Muscle layer of colon (tissue), 2 donors: ENCODE data around the gene AMZ2.
"Not testable (repeated sequence)": the region's sequence is repeated elsewhere in the genome, so short reads cannot be mapped to it uniquely, and the experiment has no call there.

ENCODE experiments used
- H3K27ac ChIP-seq: one replicate; pipeline ENCODE4 v1.7.0; 2013; ENCODE audit warnings: low read depth, mild to moderate bottlenecking, low read length, moderate library complexity
- H3K27me3 ChIP-seq, 2 donors: one replicate each; pipeline ENCODE4 v1.7.0; 2013; ENCODE audit warnings: low read length in 2 of 2, mild to moderate bottlenecking in 2 of 2; ENCODE audit not compliant: insufficient read depth in 2 of 2, control insufficient read depth in 1 of 2
- H3K36me3 ChIP-seq: one replicate; pipeline ENCODE4 v1.7.0; 2013; ENCODE audit warnings: mild to moderate bottlenecking, low read length; ENCODE audit not compliant: insufficient read depth
- H3K4me1 ChIP-seq: one replicate; pipeline ENCODE4 v1.7.0; 2013; ENCODE audit warnings: mild to moderate bottlenecking, low read length; ENCODE audit not compliant: insufficient read depth
- H3K4me3 ChIP-seq, 2 donors: one replicate each; pipeline ENCODE4 v1.7.0; 2013; ENCODE audit warnings: low read length in 2 of 2, low read depth in 1 of 2, mild to moderate bottlenecking in 1 of 2, moderate library complexity in 1 of 2
- H3K9ac ChIP-seq: one replicate; pipeline ENCODE4 v1.7.0; 2013; ENCODE audit warnings: low read length
- H3K9me3 ChIP-seq: one replicate; pipeline ENCODE4 v1.7.0; 2013; ENCODE audit warnings: mild to moderate bottlenecking, low read length
- donor health status: abdominal sarcoma.
- donor health status: Adenocarcinoma of cecum.

The AMZ2 gene

DNA sequence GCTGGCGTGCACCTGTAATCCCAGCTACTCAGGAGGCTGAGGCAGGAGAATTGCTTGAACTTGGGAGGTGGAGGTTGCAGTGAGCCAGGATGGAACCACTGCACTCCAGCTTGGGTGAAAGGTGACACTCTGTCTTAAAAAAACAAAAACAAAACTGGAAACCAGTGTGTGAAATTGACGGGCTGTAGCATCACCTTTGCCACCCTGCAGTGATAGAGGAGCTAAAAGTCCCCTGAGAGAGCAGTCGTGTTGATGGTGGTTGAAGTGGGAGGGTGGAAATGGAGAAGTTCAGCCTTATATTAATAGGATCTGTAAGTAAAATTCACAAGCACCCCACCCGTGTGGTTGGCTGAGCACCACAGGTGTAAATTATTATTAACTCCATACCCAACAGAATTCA lies 22.8 kb upstream of the AMZ2 start:
- not testable (repeated sequence) for H3K27me3 ChIP-seq, H3K4me1 ChIP-seq, H3K36me3 ChIP-seq, H3K4me3 ChIP-seq, H3K9me3 ChIP-seq, H3K9ac ChIP-seq, H3K27ac ChIP-seq

DNA sequence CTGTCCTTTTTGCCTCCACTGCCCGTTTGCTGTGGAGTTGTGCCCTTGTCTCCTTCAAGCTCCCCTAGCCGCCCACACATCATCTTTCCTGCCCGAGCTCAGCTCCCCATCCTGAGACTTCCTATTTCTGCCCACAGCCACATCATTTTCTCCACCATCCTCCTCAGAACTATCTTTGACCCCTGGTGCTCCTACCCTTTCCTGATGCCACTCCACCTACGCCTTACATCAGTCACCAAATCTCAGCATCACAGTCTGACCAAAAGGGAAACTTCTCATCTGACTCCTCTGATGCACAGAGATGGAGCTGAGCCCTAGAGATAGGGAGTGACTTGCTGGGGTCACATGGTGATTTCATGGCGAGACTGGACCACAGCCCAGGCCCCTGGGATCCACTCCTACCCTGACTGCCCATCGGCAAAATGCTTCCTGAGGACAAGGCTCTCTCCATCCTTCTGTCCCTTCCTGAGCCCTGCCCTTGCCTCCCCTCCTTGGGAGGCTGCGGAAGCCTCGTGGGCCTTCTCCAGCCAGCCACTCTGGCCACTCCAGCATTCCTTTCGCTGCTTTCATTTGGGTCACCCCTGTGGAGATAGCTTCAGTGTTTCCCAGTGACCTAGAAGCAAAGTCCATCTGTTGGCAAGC lies 19.7 kb upstream of the AMZ2 start:
- not testable (repeated sequence) for H3K27me3 ChIP-seq, H3K9me3 ChIP-seq, H3K4me1 ChIP-seq, H3K27ac ChIP-seq, H3K9ac ChIP-seq, H3K36me3 ChIP-seq, H3K4me3 ChIP-seq

DNA sequence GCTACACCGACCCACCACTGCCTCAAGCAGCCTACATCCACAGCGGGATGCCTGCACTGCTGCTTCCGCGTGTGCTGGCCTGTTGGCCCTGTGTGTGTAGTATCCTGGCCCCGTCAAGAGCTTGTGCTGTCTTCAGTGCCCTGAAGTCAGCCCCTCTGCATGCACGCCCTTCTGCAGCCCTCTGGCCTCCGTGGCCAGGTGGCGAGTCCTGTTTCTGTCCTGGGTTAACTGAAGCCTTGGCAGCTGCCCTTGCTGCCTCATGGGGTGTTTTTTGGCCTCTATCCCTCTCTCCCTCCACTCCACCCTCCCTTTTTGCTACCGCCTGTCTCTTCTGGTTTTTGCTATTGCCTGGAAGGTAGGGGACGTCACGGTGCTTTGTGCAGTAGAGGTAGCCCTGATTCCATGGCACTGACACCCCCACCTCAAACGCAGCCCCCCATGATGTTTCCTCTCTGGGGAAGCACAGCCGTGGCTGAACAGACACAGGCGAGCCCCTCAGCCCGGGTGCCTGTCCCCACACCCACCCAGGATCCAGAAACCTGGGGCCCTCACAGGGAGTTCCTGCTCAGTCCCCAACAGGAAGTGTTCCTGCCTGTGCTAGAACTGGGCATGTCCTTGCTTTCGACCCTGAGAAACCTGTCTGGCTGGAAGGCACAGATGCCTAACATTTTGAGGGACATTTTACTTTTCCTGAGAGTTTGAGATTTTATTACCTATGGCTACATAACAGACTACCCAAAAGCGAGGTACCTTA lies 18.8 kb upstream of the AMZ2 start:
- Histone ChIP-seq H3K4me3 (no peak overlapping the region), H3K36me3 (no peaks in the 10 kb centered on the region), H3K9ac (no peak overlapping the region), H3K9me3 (no peaks in the 10 kb centered on the region), H3K4me1 (no peaks in the 10 kb centered on the region), H3K27me3 (no peaks in the 10 kb centered on the region), H3K27ac (no peak overlapping the region)

DNA sequence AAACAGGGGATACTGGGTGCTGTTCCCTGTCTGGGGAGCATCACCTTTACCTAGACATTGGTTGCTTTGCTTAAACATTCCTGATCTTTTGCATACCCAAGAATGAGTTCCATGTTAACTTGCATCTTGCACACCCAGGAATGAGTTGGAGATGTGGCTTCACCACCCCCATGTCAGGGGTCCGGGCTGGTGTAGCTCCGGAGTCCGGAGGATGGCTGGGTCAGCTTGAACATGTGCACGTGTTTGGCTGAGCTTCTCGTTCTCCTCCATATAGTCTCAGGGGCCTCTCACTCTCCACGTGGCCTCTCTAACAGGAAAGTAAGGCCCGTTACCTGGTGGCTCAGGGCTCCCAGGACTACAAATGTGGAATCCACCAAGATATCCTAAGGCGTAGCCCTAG lies 18.2 kb upstream of the AMZ2 start:
- no peak overlapping the region for H3K27ac ChIP-seq
- H3K9me3 ChIP-seq = no peaks in the 10 kb centered on the region
- no peak overlapping the region for H3K9ac ChIP-seq
- H3K4me3 ChIP-seq = no peak overlapping the region
- no peaks in the 10 kb centered on the region for H3K27me3 ChIP-seq
- no peaks in the 10 kb centered on the region for H3K36me3 ChIP-seq
- no peaks in the 10 kb centered on the region for H3K4me1 ChIP-seq

DNA sequence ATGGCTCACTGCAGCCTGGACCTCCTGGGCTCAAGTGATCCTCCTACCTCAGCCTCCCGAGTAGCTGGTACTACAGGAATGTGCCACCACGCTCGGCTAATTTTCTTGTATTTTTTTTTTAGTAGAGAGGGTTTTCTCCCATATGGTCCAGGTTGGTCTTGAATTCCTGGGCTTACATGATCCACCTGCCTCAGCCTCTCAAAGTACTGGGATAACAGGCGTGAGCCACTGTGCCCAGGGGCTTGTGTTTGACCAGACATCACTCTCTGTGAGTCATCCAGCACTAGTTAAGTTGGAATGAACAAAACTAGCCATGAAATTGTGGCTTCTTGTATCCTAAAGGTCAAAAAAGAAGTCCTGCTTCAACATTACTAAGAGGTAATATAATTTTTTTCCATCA lies 16.7 kb upstream of the AMZ2 start:
- H3K9ac ChIP-seq, H3K4me1 ChIP-seq, H3K4me3 ChIP-seq, H3K27me3 ChIP-seq, H3K9me3 ChIP-seq, H3K27ac ChIP-seq, H3K36me3 ChIP-seq: not testable (repeated sequence)

DNA sequence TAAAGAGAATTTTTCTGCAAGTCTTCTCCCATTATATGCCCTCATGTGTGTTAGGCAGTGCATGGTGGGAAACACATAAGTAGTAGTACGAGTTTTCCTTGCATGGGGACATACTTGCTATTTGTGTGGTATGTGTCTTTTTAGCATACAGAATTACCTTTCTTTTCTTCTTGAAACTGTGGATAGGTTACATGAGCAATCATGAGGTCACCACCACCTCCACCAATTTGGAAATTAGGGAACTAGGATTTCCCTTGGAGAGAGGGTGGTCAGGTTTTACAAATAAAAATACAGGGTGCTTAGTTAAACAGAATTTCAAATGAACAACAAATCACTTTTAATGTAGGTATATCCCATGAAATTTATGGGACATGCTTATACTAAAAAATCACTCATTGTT lies 16.3 kb upstream of the AMZ2 start:
- Histone ChIP-seq H3K27me3 (no peaks in the 10 kb centered on the region), H3K36me3 (no peaks in the 10 kb centered on the region), H3K27ac (no peak overlapping the region), H3K9me3 (no peaks in the 10 kb centered on the region), H3K4me3 (no peak overlapping the region), H3K4me1 (no peaks in the 10 kb centered on the region), H3K9ac (no peak overlapping the region)

DNA sequence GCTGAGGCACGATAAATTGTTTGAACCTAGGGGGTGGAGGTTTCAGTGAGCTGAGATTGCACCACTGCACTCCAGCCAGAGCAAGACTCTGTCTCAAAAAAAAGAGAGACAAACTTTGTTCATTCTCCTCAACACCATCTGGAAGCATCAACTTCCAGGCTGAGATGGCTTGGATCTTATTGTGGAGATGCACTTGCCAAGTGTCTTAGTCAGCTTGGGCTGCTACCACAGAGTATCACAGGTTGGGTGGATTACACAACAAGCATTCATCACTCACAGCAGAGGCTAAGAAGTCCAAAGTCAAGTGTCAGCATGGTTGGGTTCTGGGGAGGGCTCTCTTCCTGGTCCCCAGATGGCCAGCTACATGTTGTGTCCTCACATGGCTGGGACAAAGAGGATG lies 15.1 kb upstream of the AMZ2 start:
- H3K27me3 ChIP-seq, H3K4me1 ChIP-seq, H3K27ac ChIP-seq, H3K9me3 ChIP-seq, H3K36me3 ChIP-seq, H3K4me3 ChIP-seq, H3K9ac ChIP-seq: not testable (repeated sequence)

DNA sequence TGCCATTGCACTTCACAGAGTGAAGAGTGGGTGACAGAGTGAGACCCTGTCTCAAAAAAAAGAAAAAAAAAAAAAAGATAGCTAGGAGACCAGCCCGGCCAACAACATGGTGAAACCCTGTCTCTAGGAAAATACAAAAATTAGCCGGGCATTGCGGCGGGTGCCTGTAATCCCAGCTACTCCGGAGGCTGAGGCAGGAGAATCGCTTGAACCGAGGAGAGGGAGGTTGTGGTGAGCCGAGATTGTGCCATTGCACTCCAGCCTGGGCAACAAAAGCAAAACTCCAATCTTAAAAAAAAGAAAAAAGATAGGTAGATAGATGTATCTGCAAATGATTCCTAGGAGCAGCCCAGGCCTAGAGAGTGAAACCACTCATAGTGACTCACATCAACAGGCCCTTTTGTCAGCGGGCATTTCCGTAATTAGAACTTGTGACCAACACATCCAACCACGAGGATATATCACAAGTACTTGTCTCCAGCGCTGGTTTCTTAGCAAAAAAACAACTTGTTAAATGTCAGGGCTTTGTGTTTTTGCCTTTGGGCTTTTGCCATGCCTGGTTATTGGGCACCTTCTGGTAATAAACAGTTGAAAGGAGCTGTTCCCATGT lies 13.0 kb upstream of the AMZ2 start:
- not testable (repeated sequence) for H3K4me3 ChIP-seq, H3K27ac ChIP-seq, H3K9me3 ChIP-seq, H3K4me1 ChIP-seq, H3K27me3 ChIP-seq, H3K9ac ChIP-seq, H3K36me3 ChIP-seq

DNA sequence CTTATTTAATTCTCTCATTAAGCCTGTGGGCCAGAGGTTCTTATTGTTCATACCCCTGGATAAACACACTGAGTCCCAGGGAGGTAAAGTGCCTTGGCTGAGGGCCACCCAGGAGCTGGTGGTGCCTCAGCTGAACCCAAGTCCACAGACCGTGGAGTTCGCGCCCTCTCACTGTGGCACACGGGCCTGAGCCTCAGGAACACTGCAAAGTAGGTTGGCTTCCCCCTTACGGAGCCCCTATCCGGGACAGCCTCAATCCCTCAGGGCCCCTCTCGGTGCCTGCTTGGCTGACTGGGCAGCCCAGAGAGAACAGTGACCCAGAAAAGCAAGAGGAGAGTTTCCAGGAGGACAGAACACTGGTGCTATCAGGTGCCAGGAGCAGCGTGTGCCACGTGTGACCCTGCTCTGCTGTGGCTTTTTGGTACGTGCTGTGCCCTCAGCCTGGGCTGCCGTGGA lies 12.5 kb upstream of the AMZ2 start:
- H3K4me3 ChIP-seq, H3K9ac ChIP-seq, H3K27ac ChIP-seq: not testable (repeated sequence)

DNA sequence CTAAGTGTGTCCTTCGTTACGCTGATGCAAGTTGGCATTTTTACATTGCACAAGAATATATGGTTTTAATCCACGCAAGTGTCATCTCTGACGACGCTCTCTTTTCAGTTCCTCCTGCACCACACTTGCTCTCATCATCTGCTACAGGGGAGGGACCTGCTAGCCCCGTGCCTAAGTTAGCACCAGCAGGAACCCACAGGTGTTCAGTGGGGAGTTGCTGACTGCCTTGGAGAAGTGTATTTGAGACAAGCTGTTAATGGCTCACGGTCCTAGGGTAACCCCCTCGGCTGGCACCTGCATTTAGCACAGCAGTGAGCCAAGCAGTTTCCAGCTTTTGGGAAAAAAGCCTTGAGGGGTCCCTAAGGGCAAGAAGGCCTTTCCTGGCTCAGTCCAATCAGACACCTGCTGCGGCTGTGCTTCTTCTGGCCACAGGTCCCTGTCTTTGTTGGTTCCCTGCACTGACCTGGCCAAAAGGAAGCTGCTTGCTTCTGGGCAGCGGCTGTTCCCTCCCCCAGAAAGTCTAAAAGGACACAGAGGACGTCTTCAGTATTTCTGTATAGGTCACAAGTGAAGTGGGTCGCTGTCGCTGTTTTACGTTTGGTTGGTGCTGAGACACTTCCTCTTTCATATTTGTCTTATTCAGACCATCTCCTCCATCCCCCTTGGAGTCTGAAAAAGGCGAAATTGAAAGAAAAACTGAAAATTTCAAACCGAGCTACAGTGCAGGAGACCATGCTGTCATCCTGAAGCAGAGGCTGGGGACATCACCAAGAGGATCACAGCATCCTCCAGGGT lies 10.3 kb upstream of the AMZ2 start:
- not testable (repeated sequence) for H3K4me3 ChIP-seq, H3K9me3 ChIP-seq, H3K27ac ChIP-seq, H3K4me1 ChIP-seq, H3K9ac ChIP-seq, H3K27me3 ChIP-seq, H3K36me3 ChIP-seq

More for the DNA sequence above, 12.5 kb upstream of the AMZ2 start:
- not testable (repeated sequence) for H3K27me3 ChIP-seq, H3K9me3 ChIP-seq, H3K36me3 ChIP-seq, H3K4me1 ChIP-seq

DNA sequence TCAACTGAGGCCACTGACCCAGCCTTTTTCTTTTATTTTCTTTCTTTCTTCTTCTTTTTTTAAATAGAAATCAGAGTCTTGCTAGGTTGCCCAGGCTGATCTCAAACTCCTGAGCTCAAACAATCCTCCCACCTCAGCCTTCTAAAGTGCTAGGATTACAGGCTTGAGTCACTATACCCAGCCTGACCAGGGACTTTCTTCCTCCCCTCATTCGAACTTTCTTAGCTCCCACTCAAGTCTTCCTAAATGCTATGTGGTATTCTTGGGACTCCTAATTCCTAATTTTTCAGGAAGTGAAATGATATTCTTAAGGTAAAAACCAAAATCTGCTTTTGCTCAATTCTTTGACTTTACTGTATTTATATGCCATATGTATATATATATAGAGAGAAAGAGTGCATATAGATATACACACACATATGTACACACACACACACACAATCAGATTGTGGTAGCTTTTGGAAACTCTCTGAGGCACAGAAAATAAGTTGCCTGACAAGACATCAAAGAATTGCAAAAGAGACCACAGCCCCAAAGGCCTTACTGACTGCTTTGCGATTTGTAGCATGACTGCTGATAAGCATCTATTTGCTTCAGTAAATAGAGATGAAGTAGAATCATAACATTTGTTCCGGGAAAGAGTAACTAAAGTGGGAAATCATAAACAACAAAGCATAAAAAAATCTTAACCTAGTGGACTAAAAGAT lies 9.5 kb upstream of the AMZ2 start:
- H3K4me3 ChIP-seq = no peak overlapping the region
- H3K27ac ChIP-seq = no peak overlapping the region
- H3K9ac ChIP-seq = no peak overlapping the region

More for the DNA sequence above, 9.5 kb upstream of the AMZ2 start:
- H3K27me3 ChIP-seq = no peaks in the 10 kb centered on the region
- H3K36me3 ChIP-seq = no peaks in the 10 kb centered on the region
- no peaks in the 10 kb centered on the region for H3K9me3 ChIP-seq
- no peaks in the 10 kb centered on the region for H3K4me1 ChIP-seq
